Fibroblast of lung (primary cell): ENCODE data around the gene PTK7. TPM values are rescaled to one million over a fixed set of nuclear protein-coding genes. Genes with fewer than 3 reads are reported as not detected.

ENCODE experiments used
- DNase-seq, 2 donors: peaks; one replicate each; pipeline versions ENCODE4 v3.0.0 to v3.0.0-alpha.2; 2010; ENCODE audit warnings: low read depth in 2 of 2
- H2AFZ ChIP-seq: 2 replicates; pipeline ENCODE4 v1.5.1; 2012; ENCODE audit warnings: low read length, control low read depth, inconsistent platforms
- H3K27ac ChIP-seq: 2 replicates; pipeline ENCODE4 v1.5.1; 2011; ENCODE audit warnings: low read length, control low read depth; ENCODE audit not compliant: insufficient read depth
- H3K27me3 ChIP-seq: 2 replicates; pipeline ENCODE4 v1.5.1; 2011; ENCODE audit warnings: mild to moderate bottlenecking, low read length; ENCODE audit not compliant: control insufficient read depth, insufficient read depth
- H3K36me3 ChIP-seq: 2 replicates; pipeline ENCODE4 v1.5.1; 2011; ENCODE audit warnings: low read length; ENCODE audit not compliant: control insufficient read depth, insufficient read depth
- H3K4me1 ChIP-seq: 2 replicates; pipeline ENCODE4 v1.5.1; 2011; ENCODE audit warnings: low read length; ENCODE audit not compliant: control insufficient read depth, insufficient read depth; ENCODE audit errors: extremely low read depth
- H3K4me2 ChIP-seq: 2 replicates; pipeline ENCODE4 v1.5.1; 2011; ENCODE audit warnings: low read length, control low read depth; ENCODE audit not compliant: insufficient read depth; ENCODE audit errors: extremely low read depth
- H3K4me3 ChIP-seq, 4 experiments: fragments of 200-600 bp in 1 of 4; sonication (generic) in 1 of 4; replicated peaks in 1 of 4; 2 replicates each; pipeline ENCODE4 v1.5.1; 2011 to 2016; ENCODE audit warnings: low read length in 4 of 4, low read depth in 3 of 4, mild to moderate bottlenecking in 3 of 4, control low read depth in 2 of 4, inconsistent platforms in 1 of 4, mixed read lengths in 1 of 4; ENCODE audit not compliant: insufficient read depth in 1 of 4; ENCODE audit errors: control extremely low read depth in 1 of 4
- H3K79me2 ChIP-seq: 2 replicates; pipeline ENCODE4 v1.5.1; 2012; ENCODE audit warnings: mild to moderate bottlenecking, low read length, inconsistent platforms; ENCODE audit not compliant: control insufficient read depth, insufficient read depth
- H3K9ac ChIP-seq: 2 replicates; pipeline ENCODE4 v1.5.1; 2011; ENCODE audit warnings: mild to moderate bottlenecking, low read length, control low read depth; ENCODE audit not compliant: insufficient read depth
- H3K9me3 ChIP-seq: 2 replicates; pipeline ENCODE4 v1.5.1; 2012; ENCODE audit warnings: low read depth, low read length; ENCODE audit not compliant: control insufficient read depth, insufficient read depth
- H4K20me1 ChIP-seq: 2 replicates; pipeline ENCODE4 v1.5.1; 2011; ENCODE audit warnings: low read length; ENCODE audit not compliant: control insufficient read depth, insufficient read depth; ENCODE audit errors: extremely low read depth
- CTCF ChIP-seq, 2 donors: IDR thresholded peaks in 1 of 2; conservative IDR thresholded peaks in 1 of 2; 1 replicate in 1 of 2; 2 replicates in 1 of 2; pipeline ENCODE4 v1.5.1; 2011 to 2012; ENCODE audit warnings: low read length in 2 of 2, control low read depth in 1 of 2, inconsistent platforms in 1 of 2, low read depth in 1 of 2, mild to moderate bottlenecking in 1 of 2
- EZH2 ChIP-seq: IDR thresholded peaks from 2 replicates; pipeline ENCODE4 v1.5.1; 2012; ENCODE audit warnings: low read length, control low read depth, mild to moderate bottlenecking; ENCODE audit errors: missing control alignments
- polyA plus RNA-seq, 2 donors: library from polyadenylated mRNA; depleted of rRNA in 1 of 2; stranded (reverse) in 1 of 2; unstranded in 1 of 2; fragments of >200 nt; gene quantifications; 2 replicates each; pipeline ENCODE4 v1.2.1, GENCODE V29; 2011 to 2012; ENCODE audit warnings: missing spikeins in 1 of 2
- total RNA-seq: library from RNA; depleted of rRNA; stranded (reverse); fragments of >200 nt; gene quantifications from 2 replicates; pipeline ENCODE4 v1.2.1, GENCODE V29; 2014

PTK7 gene
- total and polyA plus RNA-seq, 2 donors (not counting 1 experiment from before 2014, with no cell fraction given): 145 to 149 TPM

- H3K4me3 ChIP-seq: no peak overlapping the region
- no peak overlapping the region for H3K27ac ChIP-seq
- H3K9me3 ChIP-seq: no peaks in the 10 kb centered on the region
- H3K79me2 ChIP-seq: no peaks in the 10 kb centered on the region
- H4K20me1 ChIP-seq: no peaks in the 10 kb centered on the region
- H2AFZ ChIP-seq: no peak overlapping the region
- H3K4me2 ChIP-seq: no peak overlapping the region
- peaks cover 5% of the 10 kb centered on the region for H3K36me3 ChIP-seq
- no peak overlapping the region for H3K9ac ChIP-seq
- H3K4me1 ChIP-seq: peaks cover 2% of the 10 kb centered on the region
- H3K27me3 ChIP-seq: no peaks in the 10 kb centered on the region
- DNase-seq: no peak
- TF ChIP-seq EZH2 (no peak), CTCF (conservative IDR thresholded peaks at IDR 0.05 in 1 of 2, IDR thresholded peaks at IDR 0.05 in 1 of 2; ENCODE audit: low read depth in 1 of 2, low read length in 2 of 2) (no peak)
Observed at GRCh38 chr6:43146709-43147688, 70.9 kb downstream of the PTK7 start.

- TF ChIP-seq CTCF (conservative IDR thresholded peaks at IDR 0.05 in 1 of 2, IDR thresholded peaks at IDR 0.05 in 1 of 2; ENCODE audit: low read depth in 1 of 2, low read length in 2 of 2): no peak
- no peak for TF ChIP-seq EZH2
- no peaks in the 10 kb centered on the region for H3K79me2 ChIP-seq
- no peak overlapping the region for H3K9ac ChIP-seq
- H3K36me3 ChIP-seq: peaks cover 5% of the 10 kb centered on the region
- H3K27me3 ChIP-seq: no peaks in the 10 kb centered on the region
- DNase-seq: no peak
- no peak overlapping the region for H3K4me2 ChIP-seq
- H2AFZ ChIP-seq: no peak overlapping the region
- no peaks in the 10 kb centered on the region for H4K20me1 ChIP-seq
- H3K9me3 ChIP-seq: no peaks in the 10 kb centered on the region
- no peak overlapping the region for H3K27ac ChIP-seq
- H3K4me3 ChIP-seq: no peak overlapping the region
- H3K4me1 ChIP-seq: peaks cover 2% of the 10 kb centered on the region
Observed at GRCh38 chr6:43147691-43148477, 71.8 kb downstream of the PTK7 start.

- Histone ChIP-seq H3K27ac (no peak overlapping the region), H3K9me3 (no peaks in the 10 kb centered on the region), H3K36me3 (peaks cover 5% of the 10 kb centered on the region), H3K4me2 (no peak overlapping the region), H3K27me3 (no peaks in the 10 kb centered on the region), H2AFZ (no peak overlapping the region), H3K79me2 (no peaks in the 10 kb centered on the region), H3K4me1 (no peaks in the 10 kb centered on the region), H4K20me1 (no peaks in the 10 kb centered on the region), H3K9ac (no peak overlapping the region), H3K4me3 (no peak overlapping the region)
- DNase-seq: peak in 1 of 2 donors; percentile 57
- TF ChIP-seq CTCF (conservative IDR thresholded peaks at IDR 0.05 in 1 of 2, IDR thresholded peaks at IDR 0.05 in 1 of 2; ENCODE audit: low read depth in 1 of 2, low read length in 2 of 2) (no peak), EZH2 (no peak)
Observed at GRCh38 chr6:43149265-43149664, 73.2 kb downstream of the PTK7 start.
